Cardiac muscle cell (in vitro differentiated cells and primary cell): ENCODE data around the gene FUT2. TPM values are rescaled to one million over a fixed set of nuclear protein-coding genes. Genes with fewer than 3 reads are reported as not detected.

Source experiments
- DNase-seq, 2 donors: peaks; one replicate each; pipeline versions ENCODE4 v3.0.0 to v3.0.0-alpha.2; 2010 to 2017; ENCODE audit warnings: low read depth in 1 of 2, low spot score in 1 of 2
- H3K27ac ChIP-seq: fragments of 200-600 bp; sonication (generic); 2 replicates; pipeline ENCODE4 v1.5.1; 2016
- H3K27me3 ChIP-seq: fragments of 200-600 bp; sonication (generic); 2 replicates; pipeline ENCODE4 v1.6.0; 2016; ENCODE audit warnings: control low read depth
- H3K36me3 ChIP-seq: fragments of 200-600 bp; sonication (generic); 2 replicates; pipeline ENCODE4 v1.5.1; 2016; ENCODE audit warnings: control low read depth
- H3K4me1 ChIP-seq: fragments of 200-600 bp; sonication (generic); 2 replicates; pipeline ENCODE4 v1.8.1; 2017; ENCODE audit warnings: low read depth, mild to moderate bottlenecking, mixed run types
- H3K4me3 ChIP-seq: fragments of 200-600 bp; sonication (generic); 2 replicates; pipeline ENCODE4 v1.5.1; 2016; ENCODE audit warnings: mild to moderate bottlenecking
- H3K9me3 ChIP-seq: fragments of 200-600 bp; sonication (generic); 2 replicates; pipeline ENCODE4 v1.5.1; 2017; ENCODE audit warnings: low read depth, mild to moderate bottlenecking, control low read depth
- polyA plus RNA-seq: library from polyadenylated mRNA; unstranded; fragments of >200 nt; fragmentation: Nextera tagmentation; extraction: Ambion mirVana; gene quantifications from 2 replicates; pipeline ENCODE4 v1.2.1, GENCODE V29; 2016
- total RNA-seq: library from RNA; depleted of rRNA; stranded (reverse); fragments of >200 nt; gene quantifications from 2 replicates; pipeline ENCODE4 v1.2.3, GENCODE V29; 2016
- TF ChIP-seq, protein P1 (sequence below): IDR thresholded peaks from 2 replicates; pipeline ENCODE4 v1.5.1; 2012; ENCODE audit warnings: low read depth, mild to moderate bottlenecking, low read length

FUT2 gene
- total and polyA plus RNA-seq, 2 experiments from 2014 or later, result 0.11 TPM; not detected in 1

DNA sequence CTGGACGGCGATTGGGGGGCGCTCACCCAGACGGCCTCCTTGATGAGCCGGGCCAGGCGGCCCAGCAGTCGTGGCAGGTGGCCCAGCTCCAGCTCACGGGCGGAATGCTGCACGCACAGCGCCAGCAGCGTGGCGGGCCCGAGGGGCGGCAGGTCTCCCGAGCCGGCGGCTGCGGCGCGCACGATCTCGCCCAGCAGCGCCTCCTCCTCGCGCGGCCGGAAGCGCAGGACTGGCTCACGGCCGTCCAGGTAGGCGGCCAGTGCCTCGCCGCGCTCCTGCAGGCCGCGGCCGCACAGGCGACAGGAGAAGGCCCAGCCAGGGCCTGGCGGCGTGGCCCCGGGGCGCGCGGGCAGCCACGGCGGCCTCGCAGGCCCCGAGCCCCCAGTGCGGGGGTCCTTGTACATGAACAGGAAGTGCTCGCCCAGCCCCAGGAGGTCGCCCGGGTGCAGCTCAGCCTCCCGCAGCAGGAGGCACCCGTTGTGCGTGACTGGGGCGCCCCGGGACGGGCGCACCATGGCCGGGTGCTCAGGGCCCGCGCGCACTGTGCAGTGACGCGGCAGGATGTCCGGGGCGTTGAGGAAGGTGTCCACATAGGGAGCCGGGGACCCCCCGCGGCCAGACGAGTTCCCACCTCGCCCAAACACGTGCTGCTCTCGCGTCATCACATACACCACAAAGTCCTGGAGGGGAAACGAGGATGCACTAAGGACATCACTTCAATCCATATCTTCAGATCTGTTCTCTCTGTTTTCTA lies 33.3 kb downstream of the FUT2 start:
- H3K4me1 ChIP-seq, result no peaks in the 10 kb centered on the region
- H3K27ac ChIP-seq, result no peak overlapping the region
- peak in 1 of 2 donors; percentile 79 for DNase-seq
- H3K4me3 ChIP-seq, result no peak overlapping the region
- H3K9me3 ChIP-seq, result no peaks in the 10 kb centered on the region
- H3K27me3 ChIP-seq, result no peaks in the 10 kb centered on the region
- H3K36me3 ChIP-seq, result no peaks in the 10 kb centered on the region
- TF ChIP-seq, protein P1, sequence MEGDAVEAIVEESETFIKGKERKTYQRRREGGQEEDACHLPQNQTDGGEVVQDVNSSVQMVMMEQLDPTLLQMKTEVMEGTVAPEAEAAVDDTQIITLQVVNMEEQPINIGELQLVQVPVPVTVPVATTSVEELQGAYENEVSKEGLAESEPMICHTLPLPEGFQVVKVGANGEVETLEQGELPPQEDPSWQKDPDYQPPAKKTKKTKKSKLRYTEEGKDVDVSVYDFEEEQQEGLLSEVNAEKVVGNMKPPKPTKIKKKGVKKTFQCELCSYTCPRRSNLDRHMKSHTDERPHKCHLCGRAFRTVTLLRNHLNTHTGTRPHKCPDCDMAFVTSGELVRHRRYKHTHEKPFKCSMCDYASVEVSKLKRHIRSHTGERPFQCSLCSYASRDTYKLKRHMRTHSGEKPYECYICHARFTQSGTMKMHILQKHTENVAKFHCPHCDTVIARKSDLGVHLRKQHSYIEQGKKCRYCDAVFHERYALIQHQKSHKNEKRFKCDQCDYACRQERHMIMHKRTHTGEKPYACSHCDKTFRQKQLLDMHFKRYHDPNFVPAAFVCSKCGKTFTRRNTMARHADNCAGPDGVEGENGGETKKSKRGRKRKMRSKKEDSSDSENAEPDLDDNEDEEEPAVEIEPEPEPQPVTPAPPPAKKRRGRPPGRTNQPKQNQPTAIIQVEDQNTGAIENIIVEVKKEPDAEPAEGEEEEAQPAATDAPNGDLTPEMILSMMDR, result no peak

DNA sequence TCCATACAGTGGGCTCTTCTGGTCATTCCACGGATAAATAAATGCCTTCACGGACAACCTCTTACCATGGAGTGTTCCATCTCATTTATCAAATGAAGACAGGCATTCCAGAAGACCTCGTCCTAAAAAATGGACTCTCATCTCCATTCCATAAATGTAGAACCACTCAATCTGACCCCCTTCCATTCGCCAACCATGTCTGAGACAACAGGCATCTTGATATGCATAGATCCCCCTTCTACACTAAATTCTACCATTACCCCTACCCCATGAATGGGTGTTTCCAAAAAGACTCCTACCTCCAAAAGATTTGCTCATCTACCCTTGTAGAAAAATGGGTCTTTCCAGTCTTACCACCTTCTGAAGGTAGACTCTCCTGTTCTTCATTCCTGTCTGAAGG lies 35.7 kb downstream of the FUT2 start:
- H3K4me3 ChIP-seq, result no peak overlapping the region
- TF ChIP-seq, protein P1, result no peak
- no peak for DNase-seq
- no peaks in the 10 kb centered on the region for H3K9me3 ChIP-seq
- H3K4me1 ChIP-seq, result no peaks in the 10 kb centered on the region
- H3K27me3 ChIP-seq, result no peaks in the 10 kb centered on the region
- H3K36me3 ChIP-seq, result no peaks in the 10 kb centered on the region
- no peak overlapping the region for H3K27ac ChIP-seq

DNA sequence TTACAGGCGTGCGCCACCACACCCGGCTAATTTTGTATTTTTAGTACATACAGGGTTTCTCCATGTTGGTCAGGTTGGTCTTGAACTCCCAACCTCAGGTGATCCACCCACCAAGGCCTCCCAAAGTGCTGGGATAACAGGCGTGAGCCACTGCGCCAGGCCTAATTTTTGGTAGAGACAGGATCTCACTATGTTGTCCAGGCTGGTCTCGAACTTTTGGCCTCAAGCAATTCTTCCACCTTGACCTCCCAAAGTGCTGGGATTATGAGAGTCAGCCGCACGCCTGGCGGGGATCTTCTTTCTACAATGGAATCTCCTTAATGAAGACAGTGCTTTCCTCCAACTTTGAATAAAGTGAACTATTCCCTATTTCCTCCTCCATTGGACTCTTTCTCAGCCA lies 38.9 kb downstream of the FUT2 start:
- TF ChIP-seq, protein P1, result no peak
- Histone ChIP-seq H3K36me3 (no peaks in the 10 kb centered on the region), H3K27ac (no peak overlapping the region), H3K9me3 (no peaks in the 10 kb centered on the region), H3K27me3 (peaks cover 6% of the 10 kb centered on the region), H3K4me3 (no peak overlapping the region), H3K4me1 (no peaks in the 10 kb centered on the region)
- no peak for DNase-seq

DNA sequence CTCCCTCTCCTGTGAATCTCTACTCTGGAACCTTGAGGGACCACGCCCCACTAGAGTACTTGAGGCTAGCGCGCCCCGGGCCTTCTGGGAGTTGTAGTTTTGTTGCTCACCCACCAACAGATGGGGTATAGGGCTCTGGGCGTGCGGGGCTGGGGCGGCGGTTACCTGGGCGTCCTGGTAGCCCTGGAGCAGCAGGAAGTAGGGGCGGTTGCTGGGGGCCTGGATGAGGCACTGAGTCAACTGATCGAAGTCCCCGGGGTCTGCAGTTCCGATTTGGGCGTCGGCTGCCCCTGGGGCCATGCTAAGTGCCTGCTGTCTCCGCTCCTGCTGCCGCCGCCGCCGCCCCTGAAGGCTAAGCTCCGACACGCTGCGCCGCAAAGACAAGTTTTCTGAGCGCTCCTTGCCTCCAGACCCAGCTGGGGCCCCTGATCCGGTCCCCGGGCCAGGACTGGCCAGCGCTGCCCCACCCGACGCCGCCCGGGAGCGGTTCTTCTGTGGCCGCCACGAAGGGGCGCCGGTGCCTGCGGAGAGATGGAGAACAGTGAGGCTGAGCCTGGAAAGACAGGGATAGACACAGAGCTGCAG lies 39.4 kb downstream of the FUT2 start:
- TF ChIP-seq, protein P1, result peak; percentile 4
- H3K4me3 ChIP-seq, result peak overlapping the region; percentile 38
- no peak overlapping the region for H3K27ac ChIP-seq
- no peaks in the 10 kb centered on the region for H3K36me3 ChIP-seq
- peak; percentile 61 to 79 for DNase-seq
- H3K27me3 ChIP-seq, result peaks cover 11% of the 10 kb centered on the region
- no peaks in the 10 kb centered on the region for H3K9me3 ChIP-seq
- H3K4me1 ChIP-seq, result no peaks in the 10 kb centered on the region

DNA sequence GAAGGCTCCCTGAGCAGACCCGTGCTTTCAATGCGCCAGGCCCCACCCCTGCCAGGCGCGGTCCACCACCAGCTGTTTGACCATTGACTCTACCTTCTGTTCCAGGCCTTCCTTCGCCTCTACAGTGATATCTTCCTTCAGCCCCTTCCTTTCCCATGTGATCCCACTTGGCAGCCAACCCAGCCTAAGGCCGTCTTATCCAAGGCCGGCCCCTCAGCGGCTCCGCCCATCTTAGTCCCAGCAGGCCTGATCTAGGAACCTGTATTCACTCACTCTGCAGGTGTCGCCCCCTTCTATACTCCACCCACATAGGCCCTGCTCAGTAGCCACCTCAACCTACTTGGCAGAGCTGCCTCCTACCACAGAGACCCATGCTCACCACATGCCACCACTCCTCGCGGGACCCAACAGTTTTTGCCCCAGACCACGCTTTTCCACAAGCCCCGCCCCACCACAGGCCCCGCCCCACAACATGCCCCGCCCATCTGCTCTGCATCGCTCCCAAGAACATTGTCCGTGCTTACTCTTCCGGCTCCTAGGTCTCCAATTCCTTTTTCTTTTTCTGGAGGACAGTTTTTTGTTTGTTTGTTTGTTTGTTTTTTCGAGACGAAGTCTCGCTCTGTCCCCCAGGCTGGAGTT lies 41.7 kb downstream of the FUT2 start:
- no peak overlapping the region for H3K4me3 ChIP-seq
- peaks cover 24% of the 10 kb centered on the region for H3K27me3 ChIP-seq
- no peak overlapping the region for H3K27ac ChIP-seq
- TF ChIP-seq, protein P1, result no peak
- DNase-seq, result peak in 1 of 2 donors; percentile 33
- no peaks in the 10 kb centered on the region for H3K4me1 ChIP-seq
- no peaks in the 10 kb centered on the region for H3K9me3 ChIP-seq
- H3K36me3 ChIP-seq, result no peaks in the 10 kb centered on the region
